H9 (cell line): ENCODE data around the gene HRH1. TPM values are rescaled to one million over a fixed set of nuclear protein-coding genes. Genes with fewer than 3 reads are reported as not detected.
A peak's percentile ranks its signal among the peaks of the same experiment; 100 is the strongest.

Experiments
- DNase-seq: peaks from one replicate; pipeline ENCODE4 v3.0.0-alpha.2; 2017
- H2AFZ ChIP-seq: one replicate; pipeline ENCODE4 v1.6.1; 2013; ENCODE audit warnings: mild to moderate bottlenecking, low read length, control low read depth, moderate library complexity
- H2AK5ac ChIP-seq: 2 replicates; pipeline ENCODE4 v1.6.1; 2013; ENCODE audit warnings: low read length, control low read depth, mixed read lengths; ENCODE audit not compliant: insufficient read length
- H2BK120ac ChIP-seq: one replicate; pipeline ENCODE4 v1.6.1; 2013; ENCODE audit warnings: low read depth, mild to moderate bottlenecking, low read length, control low read depth, inconsistent platforms; ENCODE audit not compliant: poor library complexity, severe bottlenecking
- H2BK12ac ChIP-seq: 2 replicates; pipeline ENCODE4 v1.6.1; 2013; ENCODE audit warnings: low read length, control low read depth, mixed read lengths, low read depth; ENCODE audit not compliant: insufficient read length
- H2BK15ac ChIP-seq: 2 replicates; pipeline ENCODE4 v1.6.1; 2013; ENCODE audit warnings: low read depth, low read length, control low read depth
- H2BK20ac ChIP-seq: one replicate; pipeline ENCODE4 v1.6.1; 2013; ENCODE audit warnings: low read depth, mild to moderate bottlenecking, low read length, control low read depth, inconsistent platforms; ENCODE audit not compliant: poor library complexity, severe bottlenecking
- H2BK5ac ChIP-seq: 2 replicates; pipeline ENCODE4 v1.6.1; 2013; ENCODE audit warnings: low read length, control low read depth, mixed read lengths; ENCODE audit not compliant: insufficient read length
- H3K14ac ChIP-seq: 2 replicates; pipeline ENCODE4 v1.6.1; 2013; ENCODE audit warnings: low read length, control low read depth; ENCODE audit not compliant: insufficient read depth
- H3K18ac ChIP-seq: 2 replicates; pipeline ENCODE4 v1.6.1; 2013; ENCODE audit warnings: low read depth, mild to moderate bottlenecking, mixed read lengths, low read length, control low read depth; ENCODE audit not compliant: insufficient read length
- H3K23ac ChIP-seq: 2 replicates; pipeline ENCODE4 v1.6.1; 2013; ENCODE audit warnings: low read length, control low read depth, mixed read lengths, low read depth; ENCODE audit not compliant: insufficient read length
- H3K23me2 ChIP-seq: 2 replicates; pipeline ENCODE4 v1.6.1; 2013; ENCODE audit warnings: low read depth, mild to moderate bottlenecking, mixed read lengths, low read length, control low read depth; ENCODE audit not compliant: insufficient read length, poor library complexity, severe bottlenecking
- H3K27ac ChIP-seq: 2 replicates; pipeline ENCODE4 v1.5.1; 2013; ENCODE audit warnings: low read length, control low read depth, mixed read lengths, low read depth; ENCODE audit not compliant: insufficient read length
- H3K27me3 ChIP-seq: 2 replicates; pipeline ENCODE4 v1.6.1; 2013; ENCODE audit warnings: low read length, control low read depth, inconsistent platforms; ENCODE audit not compliant: insufficient read depth
- H3K4ac ChIP-seq: 2 replicates; pipeline ENCODE4 v1.6.1; 2013; ENCODE audit warnings: low read depth, mild to moderate bottlenecking, control low read depth, inconsistent platforms, low read length, moderate library complexity
- H3K4me1 ChIP-seq: 2 replicates; pipeline ENCODE4 v1.6.1; 2013; ENCODE audit warnings: low read length, control low read depth, inconsistent platforms; ENCODE audit not compliant: insufficient read depth
- H3K4me2 ChIP-seq: 2 replicates; pipeline ENCODE4 v1.6.1; 2013; ENCODE audit warnings: low read length, control low read depth, mixed read lengths; ENCODE audit not compliant: insufficient read length, insufficient read depth
- H3K56ac ChIP-seq: 2 replicates; pipeline ENCODE4 v1.6.1; 2013; ENCODE audit warnings: low read depth, mild to moderate bottlenecking, mixed read lengths, low read length, control low read depth; ENCODE audit not compliant: insufficient read length
- H3K79me1 ChIP-seq: 2 replicates; pipeline ENCODE4 v1.6.1; 2013; ENCODE audit warnings: low read depth, mild to moderate bottlenecking, moderate library complexity, low read length, control low read depth, inconsistent platforms; ENCODE audit not compliant: insufficient read depth, poor library complexity, severe bottlenecking
- H3K79me2 ChIP-seq: 2 replicates; pipeline ENCODE4 v1.6.1; 2013; ENCODE audit warnings: low read length, control low read depth, inconsistent platforms; ENCODE audit not compliant: insufficient read depth
- H3K9ac ChIP-seq: 2 replicates; pipeline ENCODE4 v1.6.1; 2013; ENCODE audit warnings: low read length, control low read depth, mixed read lengths; ENCODE audit not compliant: insufficient read length; ENCODE audit errors: extremely low read depth
- H3K9me3 ChIP-seq: one replicate; pipeline ENCODE4 v1.6.1; 2013; ENCODE audit warnings: low read depth, low read length, inconsistent platforms; ENCODE audit not compliant: control insufficient read depth
- H3T11ph ChIP-seq: one replicate; pipeline ENCODE4 v1.6.1; 2013; ENCODE audit warnings: mild to moderate bottlenecking, low read length, control low read depth, inconsistent platforms
- H4K20me1 ChIP-seq: one replicate; pipeline ENCODE4 v1.6.1; 2013; ENCODE audit not compliant: control insufficient read depth, insufficient read length, insufficient read depth
- H4K5ac ChIP-seq: 2 replicates; pipeline ENCODE4 v1.6.1; 2013; ENCODE audit warnings: low read depth, mild to moderate bottlenecking, mixed read lengths, low read length, control low read depth; ENCODE audit not compliant: insufficient read length
- H4K8ac ChIP-seq: replicated peaks from 2 replicates; pipeline ENCODE4 v1.6.1; 2013; ENCODE audit warnings: low read length, control low read depth, mixed read lengths, low read depth; ENCODE audit not compliant: insufficient read length
- H4K91ac ChIP-seq: 2 replicates; pipeline ENCODE4 v1.6.1; 2013; ENCODE audit warnings: low read depth, mild to moderate bottlenecking, moderate library complexity, mixed read lengths, low read length, control low read depth; ENCODE audit not compliant: insufficient read length
- H3K27ac Mint-ChIP-seq, 3 experiments: 2 replicates in 2 of 3; 3 replicates in 1 of 3; pipeline ENCODE4 v1.8.0; 2020 to 2021; ENCODE audit warnings: mixed read lengths in 3 of 3, mild to moderate bottlenecking in 1 of 3, moderate library complexity in 1 of 3
- H3K27me3 Mint-ChIP-seq: 2 replicates; pipeline ENCODE4 v1.8.0; 2021; ENCODE audit warnings: low read depth, mild to moderate bottlenecking, moderate library complexity, mixed read lengths
- H3K36me3 Mint-ChIP-seq, 3 experiments: 2 replicates in 2 of 3; 3 replicates in 1 of 3; pipeline ENCODE4 v1.8.0; 2020 to 2021; ENCODE audit warnings: low read depth in 3 of 3, mixed read lengths in 3 of 3; ENCODE audit not compliant: insufficient read depth in 1 of 3
- H3K4me1 Mint-ChIP-seq, 2 experiments: 2 replicates each; pipeline ENCODE4 v1.8.0; 2020; ENCODE audit warnings: mixed read lengths in 2 of 2
- H3K4me3 Mint-ChIP-seq, 2 experiments: 2 replicates in 1 of 2; 3 replicates in 1 of 2; pipeline ENCODE4 v1.8.0; 2020 to 2021; ENCODE audit warnings: mild to moderate bottlenecking in 2 of 2, mixed read lengths in 2 of 2, moderate library complexity in 1 of 2
- H3K9me3 Mint-ChIP-seq, 2 experiments: 2 replicates in 1 of 2; 3 replicates in 1 of 2; pipeline ENCODE4 v1.8.0; 2020; ENCODE audit warnings: mild to moderate bottlenecking in 2 of 2, mixed read lengths in 2 of 2, moderate library complexity in 1 of 2
- CTCF ChIP-seq: fragments of 200-600 bp; sonication (generic); conservative IDR thresholded peaks from 3 replicates; pipeline ENCODE4 v1.8.0; 2021; ENCODE audit warnings: antibody characterized with exemption, mild to moderate bottlenecking
- WGBS: extraction: QIAGEN DNeasy Blood & Tissue Kit; methylation state at CpG from one replicate; pipeline ENCODE4 v1.1.7; 2013; ENCODE audit warnings: missing lambda C conversion rate, low lambda C conversion rate, mixed read lengths; ENCODE audit not compliant: insufficient read length; ENCODE audit errors: extremely low coverage; 5-methylcytosine and 5-hydroxymethylcytosine counted together
- total RNA-seq: library from RNA; stranded (reverse); gene quantifications from 2 replicates; pipeline ENCODE4 v1.2.1, GENCODE V29; 2021

HRH1 gene
- total RNA-seq, 1 experiment from 2014 or later = 0.74 TPM

GRCh38 chr3:11164607-11165006 lies 10.3 kb downstream of the HRH1 start:
- H3K27me3 Mint-ChIP-seq = peaks cover 8% of the 10 kb centered on the region
- no peaks in the 10 kb centered on the region for H3K79me2 ChIP-seq
- no peak overlapping the region for H3K18ac ChIP-seq
- no peak overlapping the region for H3K14ac ChIP-seq
- H2BK15ac ChIP-seq = no peak overlapping the region
- H3K56ac ChIP-seq = no peak overlapping the region
- H3T11ph ChIP-seq = no peak overlapping the region
- no peak overlapping the region for H3K4ac ChIP-seq
- no peaks in the 10 kb centered on the region for H3K79me1 ChIP-seq
- no peak overlapping the region for H3K4me2 ChIP-seq
- H3K27ac ChIP-seq = no peak overlapping the region
- H3K23me2 ChIP-seq = no peaks in the 10 kb centered on the region
- H2AK5ac ChIP-seq = no peak overlapping the region
- H3K9me3 ChIP-seq = no peaks in the 10 kb centered on the region
- no peaks in the 10 kb centered on the region for H3K36me3 Mint-ChIP-seq
- no peak overlapping the region for H3K27ac Mint-ChIP-seq
- no peaks in the 10 kb centered on the region for H3K4me1 ChIP-seq
- no CpG with 5 or more reads among the region's 5 CpGs for WGBS
- H4K91ac ChIP-seq = no peak overlapping the region
- no peak overlapping the region for H4K8ac ChIP-seq
- H3K23ac ChIP-seq = peak overlapping the region; percentile 88
- no peak for TF ChIP-seq CTCF
- no peaks in the 10 kb centered on the region for H3K27me3 ChIP-seq
- no peak for DNase-seq
- H2BK20ac ChIP-seq = no peak overlapping the region
- no peak overlapping the region for H3K4me3 Mint-ChIP-seq
- H3K4me1 Mint-ChIP-seq = peaks cover 5% of the 10 kb centered on the region in 2 experiments
- H2BK120ac ChIP-seq = no peak overlapping the region
- no peak overlapping the region for H3K9ac ChIP-seq
- peaks cover 2% of the 10 kb centered on the region for H4K20me1 ChIP-seq
- no peaks in the 10 kb centered on the region for H3K9me3 Mint-ChIP-seq
- no peak overlapping the region for H4K5ac ChIP-seq
- H2BK12ac ChIP-seq = no peak overlapping the region
- no peak overlapping the region for H2AFZ ChIP-seq
- no peak overlapping the region for H2BK5ac ChIP-seq
